Panc1 (cell line): ENCODE data around the gene PLK5.

Experiments used
- SIN3A ChIP-seq: IDR thresholded peaks from 2 replicates; pipeline ENCODE4 v1.6.1; 2012; ENCODE audit warnings: low read depth, mild to moderate bottlenecking, low read length, moderate library complexity, borderline replicate concordance; ENCODE audit not compliant: insufficient read depth
- TCF7L2 ChIP-seq: IDR thresholded peaks from 2 replicates; pipeline ENCODE4 v1.6.1; 2011; ENCODE audit warnings: mild to moderate bottlenecking, low read depth, low read length, inconsistent platforms
- TF ChIP-seq, protein P1 (sequence below): fragments of 450-650 bp; IDR thresholded peaks from 2 replicates; pipeline ENCODE4 v1.5.1; 2017; ENCODE audit warnings: mild to moderate bottlenecking

DNA sequence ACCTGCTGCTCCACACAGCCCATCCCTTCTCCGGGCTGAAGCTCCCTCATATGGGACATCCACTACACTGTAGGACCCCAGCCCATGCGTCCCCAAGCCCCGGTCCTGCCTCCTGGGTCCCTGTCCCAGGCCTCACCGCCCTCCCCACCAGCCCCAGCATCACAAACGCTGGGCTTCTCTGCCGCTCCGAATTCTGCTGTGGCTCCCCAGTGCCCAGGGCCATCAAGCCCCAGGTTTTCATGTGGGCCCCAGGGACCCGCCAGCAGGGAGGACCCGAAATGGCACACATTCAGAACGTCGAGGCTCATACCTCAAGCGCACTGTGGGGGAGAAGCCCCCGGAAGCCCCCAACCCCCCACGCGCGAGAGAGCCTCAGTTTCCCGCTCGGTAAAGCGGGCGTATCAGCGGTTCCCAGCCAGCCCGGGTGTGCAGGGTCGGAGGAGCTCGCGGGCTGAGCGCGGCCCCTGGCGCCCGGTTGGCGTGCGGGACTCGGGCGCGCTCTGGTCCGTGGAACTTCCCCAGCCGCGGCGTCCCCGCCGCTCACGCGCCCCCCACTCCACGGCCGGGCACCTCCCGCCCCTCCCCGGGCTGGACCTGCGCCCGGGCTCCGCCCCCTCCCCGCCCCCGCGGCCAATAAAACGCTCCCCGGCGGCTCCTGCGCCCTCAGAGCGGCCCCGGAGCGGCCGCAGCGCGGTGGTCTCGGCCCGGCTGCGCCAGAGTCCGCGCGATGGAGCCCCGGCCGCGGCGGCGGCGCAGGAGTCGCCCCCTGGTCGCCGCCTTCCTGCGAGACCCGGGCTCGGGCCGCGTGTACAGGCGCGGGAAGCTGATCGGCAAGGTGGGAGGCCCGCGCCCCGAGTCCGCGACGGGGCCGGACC lies at the start of gene PLK5:
- TF ChIP-seq, protein P1, sequence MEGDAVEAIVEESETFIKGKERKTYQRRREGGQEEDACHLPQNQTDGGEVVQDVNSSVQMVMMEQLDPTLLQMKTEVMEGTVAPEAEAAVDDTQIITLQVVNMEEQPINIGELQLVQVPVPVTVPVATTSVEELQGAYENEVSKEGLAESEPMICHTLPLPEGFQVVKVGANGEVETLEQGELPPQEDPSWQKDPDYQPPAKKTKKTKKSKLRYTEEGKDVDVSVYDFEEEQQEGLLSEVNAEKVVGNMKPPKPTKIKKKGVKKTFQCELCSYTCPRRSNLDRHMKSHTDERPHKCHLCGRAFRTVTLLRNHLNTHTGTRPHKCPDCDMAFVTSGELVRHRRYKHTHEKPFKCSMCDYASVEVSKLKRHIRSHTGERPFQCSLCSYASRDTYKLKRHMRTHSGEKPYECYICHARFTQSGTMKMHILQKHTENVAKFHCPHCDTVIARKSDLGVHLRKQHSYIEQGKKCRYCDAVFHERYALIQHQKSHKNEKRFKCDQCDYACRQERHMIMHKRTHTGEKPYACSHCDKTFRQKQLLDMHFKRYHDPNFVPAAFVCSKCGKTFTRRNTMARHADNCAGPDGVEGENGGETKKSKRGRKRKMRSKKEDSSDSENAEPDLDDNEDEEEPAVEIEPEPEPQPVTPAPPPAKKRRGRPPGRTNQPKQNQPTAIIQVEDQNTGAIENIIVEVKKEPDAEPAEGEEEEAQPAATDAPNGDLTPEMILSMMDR, result no peak
- TF ChIP-seq SIN3A, result no peak
- TF ChIP-seq TCF7L2, result no peak
